ENCODE results near the gene PBX1.

- no peak for TF ChIP-seq CTCF (IDR thresholded peaks at IDR 0.05; ENCODE audit: low read depth, low read length, missing input control)
- TF ChIP-seq FOXA1 (IDR thresholded peaks at IDR 0.05) = no peak
- no peak for TF ChIP-seq RAD21 (IDR thresholded peaks at IDR 0.05)
- TF ChIP-seq ATF3 (IDR thresholded peaks at IDR 0.05) = no peak
- TF ChIP-seq REST (IDR thresholded peaks at IDR 0.05) = no peak
- no peak for TF ChIP-seq GABPA (IDR thresholded peaks at IDR 0.05 in 1 of 2, conservative IDR thresholded peaks at IDR 0.05 in 1 of 2)
- no peak for TF ChIP-seq TAF1 (conservative IDR thresholded peaks at IDR 0.05)
- TF ChIP-seq FOXA2 (IDR thresholded peaks at IDR 0.05) = no peak
- TF ChIP-seq ZBTB33 (IDR thresholded peaks at IDR 0.05) = no peak
- no peak for TF ChIP-seq MAX (IDR thresholded peaks at IDR 0.05)
- no peak for TF ChIP-seq SP1 (IDR thresholded peaks at IDR 0.05)
- TF ChIP-seq JUND (IDR thresholded peaks at IDR 0.05) = no peak
Observed at GRCh38 chr1:164641353-164641730, 82.4 kb downstream of the PBX1 start.
